Muscle of arm (tissue), 12 donors: ENCODE data around the gene CDO1. TPM values are rescaled to one million over a fixed set of nuclear protein-coding genes. Genes with fewer than 3 reads are reported as not detected.
A peak's percentile ranks its signal among the peaks of the same experiment; 100 is the strongest.

ENCODE experiments used
- DNase-seq: peaks from one replicate; pipeline ENCODE4 v3.0.0-alpha.2; 2013
- polyA plus RNA-seq, 12 donors: library from polyadenylated mRNA; unstranded; fragments of 120-200 nt; gene quantifications; one replicate each; pipeline ENCODE4 v1.2.1, GENCODE V29; 2013; ENCODE audit not compliant: insufficient read length in 12 of 12

Gene CDO1
- polyA plus RNA-seq, 12 donors = 14.7 to 35.4 (median 24.0) TPM; not detected in 1

- DNase-seq = no peak
These were observed 19.8 kb downstream of the CDO1 start for GRCh38 chr5:115796656-115797055.

- DNase-seq = no peak
These were observed 20.8 kb downstream of the CDO1 start for GRCh38 chr5:115795700-115796099.

- no peak for DNase-seq
These were observed 28.0 kb downstream of the CDO1 start for GRCh38 chr5:115788440-115788839.

- DNase-seq = no peak
These were observed 29.0 kb downstream of the CDO1 start for GRCh38 chr5:115787426-115787825.

- peak; percentile 58 for DNase-seq
These were observed 30.9 kb downstream of the CDO1 start for GRCh38 chr5:115785381-115786065.

GRCh38 chr5:115778417-115778816 lies 38.0 kb downstream of the CDO1 start:
- DNase-seq = no peak

GRCh38 chr5:115776989-115777388 lies 39.5 kb downstream of the CDO1 start:
- DNase-seq = no peak

- DNase-seq = no peak
These were observed 40.5 kb downstream of the CDO1 start for GRCh38 chr5:115775999-115776398.

GRCh38 chr5:115774684-115775083 lies 41.8 kb downstream of the CDO1 start:
- DNase-seq = peak; percentile 94

- peak; percentile 53 for DNase-seq
These were observed 43.6 kb downstream of the CDO1 start for GRCh38 chr5:115772731-115773475.

- DNase-seq = no peak
These were observed 46.0 kb downstream of the CDO1 start for GRCh38 chr5:115770466-115770865.

- no peak for DNase-seq
These were observed 49.0 kb downstream of the CDO1 start for GRCh38 chr5:115767424-115767823.

- DNase-seq = no peak
These were observed 49.9 kb downstream of the CDO1 start for GRCh38 chr5:115766608-115767007.

GRCh38 chr5:115758356-115758755 lies 58.1 kb downstream of the CDO1 start:
- no peak for DNase-seq

GRCh38 chr5:115755675-115756074 lies 60.8 kb downstream of the CDO1 start:
- DNase-seq = no peak

Other genes starting within 250 kb of the CDO1 start
- 1 to 10 TPM in 10 of 12 donors, not detected in 2; 5.5 to 8.4 (median 7.6) TPM for gene TICAM2, start 214.2 kb downstream of the CDO1 start, polyA plus RNA-seq
- 10 to 100 TPM in 11 of 12 donors, not detected in 1; 48.5 to 88.4 (median 77.5) TPM for gene TMED7, start 190.6 kb downstream of the CDO1 start, polyA plus RNA-seq
- gene ATG12, start 24.9 kb upstream of the CDO1 start, polyA plus RNA-seq = 10 to 100 TPM in 11 of 12 donors, not detected in 1; 39.9 to 72.5 (median 61.9) TPM
- 100 to 1,000 TPM in 10 of 12 donors, 10 to 100 TPM in 1, not detected in 1; 81.4 to 162 (median 119) TPM for gene AP3S1, start 25.3 kb upstream of the CDO1 start, polyA plus RNA-seq
- gene LVRN, start 145.8 kb upstream of the CDO1 start, polyA plus RNA-seq = 10 to 100 TPM in 2 of 12 donors, 1 to 10 TPM in 9, not detected in 1; 2.7 to 16.2 (median 5.5) TPM
- under 1 TPM in 3 of 12 donors, not detected in 9; 0.08 to 0.29 (median 0.19) TPM for gene ARL14EPL, start 215.8 kb upstream of the CDO1 start, polyA plus RNA-seq